ENCODE measurements around the gene CHPF2.

Gene CHPF2

DNA sequence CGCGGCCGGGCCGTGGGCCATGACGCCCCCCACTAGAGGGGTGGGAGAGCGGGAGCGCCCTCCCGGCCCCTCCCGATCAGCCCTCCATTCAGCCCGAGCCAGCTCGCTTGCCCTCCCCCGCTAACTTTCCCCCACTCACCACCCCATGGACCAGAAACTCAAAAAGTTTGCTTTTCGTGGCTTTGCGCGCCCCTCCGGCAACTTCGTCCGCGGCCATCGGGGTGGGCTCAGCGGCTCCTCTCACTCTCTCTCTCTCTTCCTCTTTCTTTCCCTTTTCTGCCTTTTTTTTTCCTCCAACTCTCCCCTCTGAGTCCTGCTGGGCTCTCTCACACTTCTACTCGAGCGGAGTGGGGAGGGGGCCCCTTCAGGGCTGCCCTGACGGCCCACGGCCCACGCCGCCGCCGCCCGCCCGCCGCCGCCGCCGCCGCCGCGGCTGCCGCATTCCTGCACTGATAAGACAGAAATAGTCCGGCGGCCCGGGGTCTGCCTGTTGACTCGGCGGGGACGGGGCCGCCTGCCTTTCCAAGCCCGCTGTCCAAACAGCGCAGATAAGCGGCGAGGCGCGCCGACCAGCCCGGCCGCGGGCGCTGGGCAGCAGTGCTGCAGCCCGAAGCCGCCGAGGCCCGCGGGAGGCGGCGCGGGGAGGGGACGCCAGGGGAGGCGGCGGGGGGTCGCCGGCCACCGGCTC, 16.2 kb downstream of the CHPF2 start, which contains the start of gene SMARCD3 (continued):
- peak; percentile 70 for TF ChIP-seq KLF16 (tag by site-specific recombination; IDR thresholded peaks at IDR 0.05)
- TF ChIP-seq RBAK (tag by site-specific recombination; IDR thresholded peaks at IDR 0.05): no peak
- TF ChIP-seq ZNF335 (tag by site-specific recombination; conservative IDR thresholded peaks at IDR 0.05): peak; percentile 76
- TF ChIP-seq KLF9 (tag by site-specific recombination; IDR thresholded peaks at IDR 0.05; ENCODE audit: low read depth): no peak
- peak; percentile 92 for TF ChIP-seq ZBTB8A (tag by site-specific recombination; IDR thresholded peaks at IDR 0.05)
- TF ChIP-seq ZNF2 (tag by site-specific recombination; IDR thresholded peaks at IDR 0.05): peak; percentile 56
- peak; percentile 48; the same call in 1 of the 2 replicates for TF ChIP-seq SP3 (tag by site-specific recombination; IDR thresholded peaks at IDR 0.05)
- TF ChIP-seq HOXA7 (CRISPR knock-in tag; IDR thresholded peaks at IDR 0.05; ENCODE audit: borderline replicate concordance): no peak
- TF ChIP-seq, protein P1, sequence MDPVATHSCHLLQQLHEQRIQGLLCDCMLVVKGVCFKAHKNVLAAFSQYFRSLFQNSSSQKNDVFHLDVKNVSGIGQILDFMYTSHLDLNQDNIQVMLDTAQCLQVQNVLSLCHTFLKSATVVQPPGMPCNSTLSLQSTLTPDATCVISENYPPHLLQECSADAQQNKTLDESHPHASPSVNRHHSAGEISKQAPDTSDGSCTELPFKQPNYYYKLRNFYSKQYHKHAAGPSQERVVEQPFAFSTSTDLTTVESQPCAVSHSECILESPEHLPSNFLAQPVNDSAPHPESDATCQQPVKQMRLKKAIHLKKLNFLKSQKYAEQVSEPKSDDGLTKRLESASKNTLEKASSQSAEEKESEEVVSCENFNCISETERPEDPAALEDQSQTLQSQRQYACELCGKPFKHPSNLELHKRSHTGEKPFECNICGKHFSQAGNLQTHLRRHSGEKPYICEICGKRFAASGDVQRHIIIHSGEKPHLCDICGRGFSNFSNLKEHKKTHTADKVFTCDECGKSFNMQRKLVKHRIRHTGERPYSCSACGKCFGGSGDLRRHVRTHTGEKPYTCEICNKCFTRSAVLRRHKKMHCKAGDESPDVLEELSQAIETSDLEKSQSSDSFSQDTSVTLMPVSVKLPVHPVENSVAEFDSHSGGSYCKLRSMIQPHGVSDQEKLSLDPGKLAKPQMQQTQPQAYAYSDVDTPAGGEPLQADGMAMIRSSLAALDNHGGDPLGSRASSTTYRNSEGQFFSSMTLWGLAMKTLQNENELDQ (tag by site-specific recombination; IDR thresholded peaks at IDR 0.05; ENCODE audit: low read depth): no peak
- 0 out of 2 replicates have a peak, but pooled peaks have one; percentile 42 for TF ChIP-seq GLI4 (tag by site-specific recombination; IDR thresholded peaks at IDR 0.05)
- no peak for TF ChIP-seq KLF7 (tag by site-specific recombination; IDR thresholded peaks at IDR 0.05; ENCODE audit: borderline replicate concordance)
- TF ChIP-seq ZNF558 (tag by site-specific recombination; IDR thresholded peaks at IDR 0.05): no peak
- no peak for TF ChIP-seq SETDB1 (IDR thresholded peaks at IDR 0.05; ENCODE audit: insufficient read length, low read length)
- no peak for TF ChIP-seq ZNF561 (tag by site-specific recombination; IDR thresholded peaks at IDR 0.05; ENCODE audit: borderline replicate concordance)
- TF ChIP-seq PRDM1 (tag by site-specific recombination; IDR thresholded peaks at IDR 0.05): peak; percentile 97
- no peak for TF ChIP-seq ZNF404 (tag by site-specific recombination; IDR thresholded peaks at IDR 0.05)
- peak; percentile 72 for TF ChIP-seq SP2 (tag by site-specific recombination; IDR thresholded peaks at IDR 0.05)
- peak; percentile 72 for TF ChIP-seq ZFHX2 (tag by site-specific recombination; conservative IDR thresholded peaks at IDR 0.05)
- TF ChIP-seq ZNF510 (tag by site-specific recombination; IDR thresholded peaks at IDR 0.05; ENCODE audit: insufficient replicate concordance): no peak
- TF ChIP-seq, protein P2, sequence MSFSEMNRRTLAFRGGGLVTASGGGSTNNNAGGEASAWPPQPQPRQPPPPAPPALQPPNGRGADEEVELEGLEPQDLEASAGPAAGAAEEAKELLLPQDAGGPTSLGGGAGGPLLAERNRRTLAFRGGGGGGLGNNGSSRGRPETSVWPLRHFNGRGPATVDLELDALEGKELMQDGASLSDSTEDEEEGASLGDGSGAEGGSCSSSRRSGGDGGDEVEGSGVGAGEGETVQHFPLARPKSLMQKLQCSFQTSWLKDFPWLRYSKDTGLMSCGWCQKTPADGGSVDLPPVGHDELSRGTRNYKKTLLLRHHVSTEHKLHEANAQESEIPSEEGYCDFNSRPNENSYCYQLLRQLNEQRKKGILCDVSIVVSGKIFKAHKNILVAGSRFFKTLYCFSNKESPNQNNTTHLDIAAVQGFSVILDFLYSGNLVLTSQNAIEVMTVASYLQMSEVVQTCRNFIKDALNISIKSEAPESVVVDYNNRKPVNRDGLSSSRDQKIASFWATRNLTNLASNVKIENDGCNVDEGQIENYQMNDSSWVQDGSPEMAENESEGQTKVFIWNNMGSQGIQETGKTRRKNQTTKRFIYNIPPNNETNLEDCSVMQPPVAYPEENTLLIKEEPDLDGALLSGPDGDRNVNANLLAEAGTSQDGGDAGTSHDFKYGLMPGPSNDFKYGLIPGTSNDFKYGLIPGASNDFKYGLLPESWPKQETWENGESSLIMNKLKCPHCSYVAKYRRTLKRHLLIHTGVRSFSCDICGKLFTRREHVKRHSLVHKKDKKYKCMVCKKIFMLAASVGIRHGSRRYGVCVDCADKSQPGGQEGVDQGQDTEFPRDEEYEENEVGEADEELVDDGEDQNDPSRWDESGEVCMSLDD (tag by site-specific recombination; IDR thresholded peaks at IDR 0.05): 0 out of 2 replicates have a peak, but pooled peaks have one; percentile 33
- TF ChIP-seq, protein P3, sequence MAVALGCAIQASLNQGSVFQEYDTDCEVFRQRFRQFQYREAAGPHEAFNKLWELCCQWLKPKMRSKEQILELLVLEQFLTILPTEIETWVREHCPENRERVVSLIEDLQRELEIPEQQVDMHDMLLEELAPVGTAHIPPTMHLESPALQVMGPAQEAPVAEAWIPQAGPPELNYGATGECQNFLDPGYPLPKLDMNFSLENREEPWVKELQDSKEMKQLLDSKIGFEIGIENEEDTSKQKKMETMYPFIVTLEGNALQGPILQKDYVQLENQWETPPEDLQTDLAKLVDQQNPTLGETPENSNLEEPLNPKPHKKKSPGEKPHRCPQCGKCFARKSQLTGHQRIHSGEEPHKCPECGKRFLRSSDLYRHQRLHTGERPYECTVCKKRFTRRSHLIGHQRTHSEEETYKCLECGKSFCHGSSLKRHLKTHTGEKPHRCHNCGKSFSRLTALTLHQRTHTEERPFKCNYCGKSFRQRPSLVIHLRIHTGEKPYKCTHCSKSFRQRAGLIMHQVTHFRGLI (tag by site-specific recombination; IDR thresholded peaks at IDR 0.05): peak; percentile 28; the same call in 1 of the 2 replicates
- TF ChIP-seq ZNF223 (tag by site-specific recombination; IDR thresholded peaks at IDR 0.05): no peak
- no peak for TF ChIP-seq ZNF311 (tag by site-specific recombination; IDR thresholded peaks at IDR 0.05; ENCODE audit: borderline replicate concordance)
- peak; percentile 82 for TF ChIP-seq ZNF501 (tag by site-specific recombination; IDR thresholded peaks at IDR 0.05)
- TF ChIP-seq MEIS1 (CRISPR knock-in tag; IDR thresholded peaks at IDR 0.05; ENCODE audit: borderline replicate concordance): no peak
- TF ChIP-seq ZNF530 (tag by site-specific recombination; IDR thresholded peaks at IDR 0.05; ENCODE audit: low read depth): no peak
- TF ChIP-seq, protein P4, sequence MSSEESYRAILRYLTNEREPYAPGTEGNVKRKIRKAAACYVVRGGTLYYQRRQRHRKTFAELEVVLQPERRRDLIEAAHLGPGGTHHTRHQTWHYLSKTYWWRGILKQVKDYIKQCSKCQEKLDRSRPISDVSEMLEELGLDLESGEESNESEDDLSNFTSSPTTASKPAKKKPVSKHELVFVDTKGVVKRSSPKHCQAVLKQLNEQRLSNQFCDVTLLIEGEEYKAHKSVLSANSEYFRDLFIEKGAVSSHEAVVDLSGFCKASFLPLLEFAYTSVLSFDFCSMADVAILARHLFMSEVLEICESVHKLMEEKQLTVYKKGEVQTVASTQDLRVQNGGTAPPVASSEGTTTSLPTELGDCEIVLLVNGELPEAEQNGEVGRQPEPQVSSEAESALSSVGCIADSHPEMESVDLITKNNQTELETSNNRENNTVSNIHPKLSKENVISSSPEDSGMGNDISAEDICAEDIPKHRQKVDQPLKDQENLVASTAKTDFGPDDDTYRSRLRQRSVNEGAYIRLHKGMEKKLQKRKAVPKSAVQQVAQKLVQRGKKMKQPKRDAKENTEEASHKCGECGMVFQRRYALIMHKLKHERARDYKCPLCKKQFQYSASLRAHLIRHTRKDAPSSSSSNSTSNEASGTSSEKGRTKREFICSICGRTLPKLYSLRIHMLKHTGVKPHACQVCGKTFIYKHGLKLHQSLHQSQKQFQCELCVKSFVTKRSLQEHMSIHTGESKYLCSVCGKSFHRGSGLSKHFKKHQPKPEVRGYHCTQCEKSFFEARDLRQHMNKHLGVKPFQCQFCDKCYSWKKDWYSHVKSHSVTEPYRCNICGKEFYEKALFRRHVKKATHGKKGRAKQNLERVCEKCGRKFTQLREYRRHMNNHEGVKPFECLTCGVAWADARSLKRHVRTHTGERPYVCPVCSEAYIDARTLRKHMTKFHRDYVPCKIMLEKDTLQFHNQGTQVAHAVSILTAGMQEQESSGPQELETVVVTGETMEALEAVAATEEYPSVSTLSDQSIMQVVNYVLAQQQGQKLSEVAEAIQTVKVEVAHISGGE (tag by site-specific recombination; conservative IDR thresholded peaks at IDR 0.05; ENCODE audit: low read depth): 0 out of 2 replicates have a peak, but pooled peaks have one; percentile 22
- TF ChIP-seq, protein P5, sequence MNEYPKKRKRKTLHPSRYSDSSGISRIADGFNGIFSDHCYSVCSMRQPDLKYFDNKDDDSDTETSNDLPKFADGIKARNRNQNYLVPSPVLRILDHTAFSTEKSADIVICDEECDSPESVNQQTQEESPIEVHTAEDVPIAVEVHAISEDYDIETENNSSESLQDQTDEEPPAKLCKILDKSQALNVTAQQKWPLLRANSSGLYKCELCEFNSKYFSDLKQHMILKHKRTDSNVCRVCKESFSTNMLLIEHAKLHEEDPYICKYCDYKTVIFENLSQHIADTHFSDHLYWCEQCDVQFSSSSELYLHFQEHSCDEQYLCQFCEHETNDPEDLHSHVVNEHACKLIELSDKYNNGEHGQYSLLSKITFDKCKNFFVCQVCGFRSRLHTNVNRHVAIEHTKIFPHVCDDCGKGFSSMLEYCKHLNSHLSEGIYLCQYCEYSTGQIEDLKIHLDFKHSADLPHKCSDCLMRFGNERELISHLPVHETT (tag by site-specific recombination; IDR thresholded peaks at IDR 0.05): peak; percentile 42
- no peak for TF ChIP-seq ZNF473 (tag by site-specific recombination; IDR thresholded peaks at IDR 0.05)
